CD4-positive, alpha-beta T cell treated with Interleukin-4 for 4 hours (primary cell): ENCODE results near the gene NR2F1.

Experiments
- DNase-seq: peaks from one replicate; pipeline ENCODE4 v3.0.0-alpha.2; 2020

NR2F1 gene

GRCh38 chr5:93604644-93605515, 21.9 kb downstream of the NR2F1 start:
- DNase-seq, result no peak

GRCh38 chr5:93606382-93606752, 23.3 kb downstream of the NR2F1 start:
- DNase-seq, result no peak

GRCh38 chr5:93607367-93608258, 24.6 kb downstream of the NR2F1 start:
- DNase-seq, result peak; percentile 58

GRCh38 chr5:93608855-93609254, 25.8 kb downstream of the NR2F1 start:
- DNase-seq, result no peak

GRCh38 chr5:93609762-93610161, 26.7 kb downstream of the NR2F1 start:
- DNase-seq, result no peak

- no peak for DNase-seq
These were observed 27.7 kb downstream of the NR2F1 start for GRCh38 chr5:93610581-93611272.

- DNase-seq, result no peak
These were observed 28.4 kb downstream of the NR2F1 start for GRCh38 chr5:93611273-93611975.

GRCh38 chr5:93611976-93612854, 29.2 kb downstream of the NR2F1 start:
- no peak for DNase-seq

- DNase-seq, result no peak
These were observed 29.8 kb downstream of the NR2F1 start for GRCh38 chr5:93612855-93613243.

GRCh38 chr5:93616538-93617174, 33.6 kb downstream of the NR2F1 start:
- no peak for DNase-seq

- DNase-seq, result peak; percentile 58
These were observed 37.7 kb downstream of the NR2F1 start for GRCh38 chr5:93620487-93621326.

GRCh38 chr5:93621327-93621798, 38.3 kb downstream of the NR2F1 start:
- DNase-seq, result no peak

- peak; percentile 89 for DNase-seq
These were observed 39.3 kb downstream of the NR2F1 start for GRCh38 chr5:93622240-93622885.

GRCh38 chr5:93623153-93623552, 40.1 kb downstream of the NR2F1 start:
- peak; percentile 20 for DNase-seq

GRCh38 chr5:93626801-93627200, 43.8 kb downstream of the NR2F1 start:
- DNase-seq, result no peak

- DNase-seq, result no peak
These were observed 49.3 kb downstream of the NR2F1 start for GRCh38 chr5:93632327-93632726.

- DNase-seq, result no peak
These were observed 53.0 kb downstream of the NR2F1 start for GRCh38 chr5:93635991-93636390.

- no peak for DNase-seq
These were observed 53.8 kb downstream of the NR2F1 start for GRCh38 chr5:93636837-93637236.

GRCh38 chr5:93637697-93638096, 54.7 kb downstream of the NR2F1 start:
- DNase-seq, result no peak
